H1 (cell line): Measurements from ENCODE around the gene AKR1C8. TPM values are rescaled to one million over a fixed set of nuclear protein-coding genes. Genes with fewer than 3 reads are reported as not detected.
"Not testable (repeated sequence)": the region's sequence is repeated elsewhere in the genome, so short reads cannot be mapped to it uniquely, and the experiment has no call there.

Experiments
- CTCF ChIA-PET: fragments of 300-600 bp; sonication (Branson Sonifier 250); formaldehyde crosslinking; loops from one replicate; lab custom pipeline; 2021; ENCODE audit not compliant: partially characterized antibody; lab: Charles Lee
- POLR2A ChIA-PET: fragments of 300-600 bp; sonication (Branson Sonifier 250); formaldehyde crosslinking; loops from one replicate; lab custom pipeline; 2021; ENCODE audit warnings: inconsistent platforms; ENCODE audit not compliant: partially characterized antibody; lab: Charles Lee
- DNase-seq, 2 experiments: peaks; one replicate each; pipeline versions ENCODE4 v3.0.0 to v3.0.0-alpha.2; 2010 to 2022; ENCODE audit warnings: low spot score in 2 of 2, low read depth in 1 of 2, mixed read lengths in 1 of 2
- FAIRE-seq: peaks from 2 replicates; lab custom pipeline; 2011; peaks lifted over from hg19 to GRCh38; lab: Jason Lieb, UNC
- H2AFZ ChIP-seq: 2 replicates; pipeline ENCODE4 v1.8.1; 2012; ENCODE audit warnings: low read length, inconsistent platforms
- H2AK5ac ChIP-seq: 2 replicates; pipeline ENCODE4 v1.6.1; 2013; ENCODE audit warnings: low read depth, low read length
- H2BK120ac ChIP-seq: replicated peaks from 2 replicates; pipeline ENCODE3; 2013; ENCODE audit warnings: low read depth, low read length, inconsistent platforms
- H2BK12ac ChIP-seq: 2 replicates; pipeline ENCODE4 v1.6.1; 2013; ENCODE audit warnings: low read depth, low read length
- H2BK15ac ChIP-seq: 2 replicates; pipeline ENCODE4 v1.6.1; 2013; ENCODE audit warnings: low read length
- H2BK20ac ChIP-seq: 2 replicates; pipeline ENCODE4 v1.6.1; 2013; ENCODE audit warnings: low read length
- H2BK5ac ChIP-seq: 2 replicates; pipeline ENCODE4 v1.6.1; 2013; ENCODE audit warnings: low read depth, low read length
- H3K14ac ChIP-seq: 2 replicates; pipeline ENCODE4 v1.6.1; 2013; ENCODE audit warnings: inconsistent platforms; ENCODE audit not compliant: insufficient read length
- H3K18ac ChIP-seq: 2 replicates; pipeline ENCODE4 v1.6.1; 2013; ENCODE audit warnings: low read length; ENCODE audit errors: extremely low read depth
- H3K23ac ChIP-seq: 2 replicates; pipeline ENCODE4 v1.6.1; 2013; ENCODE audit warnings: inconsistent platforms; ENCODE audit not compliant: insufficient read length
- H3K23me2 ChIP-seq: 2 replicates; pipeline ENCODE4 v1.6.1; 2013; ENCODE audit warnings: low read depth, low read length
- H3K27ac ChIP-seq: 2 replicates; pipeline ENCODE4 v1.6.1; 2011; ENCODE audit warnings: low read depth, low read length, inconsistent platforms
- H3K27me3 ChIP-seq, 4 experiments: replicated peaks in 1 of 4; 1 replicate in 1 of 4; 2 replicates in 3 of 4; pipeline versions ENCODE4 v1.6.1 to v1.8.1; 2011 to 2013; ENCODE audit warnings: low read length in 3 of 4, mild to moderate bottlenecking in 3 of 4, inconsistent platforms in 2 of 4, mixed read lengths in 2 of 4, moderate library complexity in 1 of 4; ENCODE audit not compliant: control insufficient read depth in 3 of 4, insufficient read depth in 3 of 4; ENCODE audit errors: extremely low read depth in 1 of 4
- H3K36me3 ChIP-seq, 4 experiments: 2 replicates each; pipeline versions ENCODE4 v1.6.1 to v1.8.1; 2011 to 2013; ENCODE audit warnings: mild to moderate bottlenecking in 4 of 4, low read length in 3 of 4, moderate library complexity in 2 of 4, control low read depth in 1 of 4, inconsistent platforms in 1 of 4; ENCODE audit not compliant: insufficient read depth in 4 of 4, control insufficient read depth in 2 of 4
- H3K4ac ChIP-seq: replicated peaks from 2 replicates; pipeline ENCODE3; 2013; ENCODE audit warnings: low read length, low read depth, mixed read lengths, inconsistent platforms; ENCODE audit not compliant: insufficient read length
- H3K4me1 ChIP-seq, 4 experiments: replicated peaks in 1 of 4; 1 replicate in 1 of 4; 2 replicates in 3 of 4; pipeline versions ENCODE4 v1.6.1 to v1.8.1; 2011 to 2013; ENCODE audit warnings: low read length in 3 of 4, inconsistent platforms in 2 of 4, mixed read lengths in 1 of 4; ENCODE audit not compliant: insufficient read depth in 4 of 4, control insufficient read depth in 3 of 4
- H3K4me2 ChIP-seq, 2 experiments: 2 replicates each; pipeline versions ENCODE4 v1.6.1 to v1.8.1; 2011 to 2013; ENCODE audit warnings: low read depth in 2 of 2, low read length in 2 of 2, control low read depth in 1 of 2, inconsistent platforms in 1 of 2, mild to moderate bottlenecking in 1 of 2; ENCODE audit not compliant: insufficient read depth in 1 of 2
- H3K4me3 ChIP-seq, 4 experiments: fragments of 200-600, 300-600 bp in 1 of 4; sonication (generic), shearing (Covaris generic), sonication (Bioruptor Twin) in 1 of 4; 2 replicates each; pipeline versions ENCODE4 v1.5.1 to v1.8.1; 2011 to 2016; ENCODE audit warnings: low read length in 4 of 4, low read depth in 3 of 4, control low read depth in 2 of 4, inconsistent platforms in 2 of 4, mild to moderate bottlenecking in 2 of 4, mixed read lengths in 1 of 4, moderate library complexity in 1 of 4; ENCODE audit not compliant: insufficient read depth in 2 of 4; ENCODE audit errors: extremely low read depth in 1 of 4
- H3K56ac ChIP-seq: replicated peaks from 2 replicates; pipeline ENCODE3; 2013; ENCODE audit warnings: low read depth, mild to moderate bottlenecking, mixed read lengths, low read length, inconsistent platforms; ENCODE audit not compliant: insufficient read length
- H3K79me1 ChIP-seq: 2 replicates; pipeline ENCODE4 v1.6.1; 2013; ENCODE audit warnings: low read depth, low read length, control low read depth
- H3K79me2 ChIP-seq, 2 experiments: 2 replicates each; pipeline versions ENCODE4 v1.6.1 to v1.8.1; 2012 to 2013; ENCODE audit warnings: low read length in 2 of 2, mild to moderate bottlenecking in 2 of 2, inconsistent platforms in 1 of 2; ENCODE audit not compliant: insufficient read depth in 2 of 2, control insufficient read depth in 1 of 2
- H3K9ac ChIP-seq, 4 experiments: replicated peaks in 1 of 4; 1 replicate in 1 of 4; 2 replicates in 3 of 4; pipeline versions ENCODE4 v1.6.1 to v1.8.1; 2011 to 2013; ENCODE audit warnings: low read depth in 3 of 4, low read length in 3 of 4, control low read depth in 2 of 4, mild to moderate bottlenecking in 2 of 4, moderate library complexity in 2 of 4, inconsistent platforms in 1 of 4; ENCODE audit errors: extremely low read depth in 1 of 4
- H3K9me3 ChIP-seq, 2 experiments: 2 replicates each; pipeline versions ENCODE4 v1.6.1 to v1.8.1; 2012 to 2013; ENCODE audit warnings: mild to moderate bottlenecking in 2 of 2, moderate library complexity in 2 of 2, control low read depth in 1 of 2, inconsistent platforms in 1 of 2, low read depth in 1 of 2, low read length in 1 of 2, mixed read lengths in 1 of 2; ENCODE audit not compliant: insufficient read depth in 2 of 2
- H4K20me1 ChIP-seq, 2 experiments: replicated peaks in 1 of 2; 2 replicates each; pipeline versions ENCODE3 to v1.8.1; 2011 to 2013; ENCODE audit warnings: inconsistent platforms in 2 of 2, low read length in 2 of 2, mild to moderate bottlenecking in 1 of 2; ENCODE audit not compliant: insufficient read depth in 2 of 2, control insufficient read depth in 1 of 2
- H4K5ac ChIP-seq: 2 replicates; pipeline ENCODE4 v1.6.1; 2013; ENCODE audit warnings: low read length, low read depth, mixed read lengths, inconsistent platforms; ENCODE audit not compliant: insufficient read length
- H4K8ac ChIP-seq: 2 replicates; pipeline ENCODE4 v1.8.0; 2013; ENCODE audit warnings: mild to moderate bottlenecking, moderate library complexity, low read length, inconsistent platforms; ENCODE audit not compliant: insufficient read depth; ENCODE audit errors: extremely low read depth
- H4K91ac ChIP-seq: replicated peaks from 2 replicates; pipeline ENCODE3; 2013; ENCODE audit warnings: low read length, mixed read lengths, inconsistent platforms; ENCODE audit not compliant: insufficient read length
- WGBS, 2 experiments: shearing (Covaris generic) in 1 of 2; methylation state at CpG; one replicate each; pipeline versions ENCODE4 v1.1.6 to v1.1.7; 2013 to 2015; ENCODE audit warnings: low lambda C conversion rate in 2 of 2, mixed read lengths in 2 of 2, inconsistent platforms in 1 of 2, low coverage in 1 of 2, missing lambda C conversion rate in 1 of 2; ENCODE audit not compliant: insufficient replicate concordance in 2 of 2, insufficient coverage in 1 of 2, insufficient read length in 1 of 2; ENCODE audit errors: extremely low coverage in 1 of 2, missing lambda C conversion rate in 1 of 2; 5-methylcytosine and 5-hydroxymethylcytosine counted together
- polyA plus RNA-seq, 7 experiments: library from polyadenylated mRNA; depleted of rRNA in 3 of 7; stranded (reverse) in 5 of 7; unstranded in 2 of 7; fragments of >200 nt in 5 of 7; fragments of 200-250 nt in 2 of 7; gene quantifications; 1 replicate in 5 of 7; 2 replicates in 1 of 7; 4 replicates in 1 of 7; pipeline versions ENCODE4 v1.2.1 to v1.2.3, GENCODE V29; 2011 to 2013; ENCODE audit warnings: missing spikeins in 2 of 7, mixed read lengths in 2 of 7
- total RNA-seq: library from RNA; stranded (reverse); fragmentation: NEBNext Ultra II Directional; extraction: Animal tissue kit (Norgen Biotek cat#: 25700); gene quantifications from 2 replicates; pipeline ENCODE4 v1.2.1, GENCODE V29; 2021

Gene AKR1C8
- total and polyA plus RNA-seq, 2 of the 8 experiments (the other 6 are each of a cell fraction or from before 2014, with no cell fraction given): not detected

DNA sequence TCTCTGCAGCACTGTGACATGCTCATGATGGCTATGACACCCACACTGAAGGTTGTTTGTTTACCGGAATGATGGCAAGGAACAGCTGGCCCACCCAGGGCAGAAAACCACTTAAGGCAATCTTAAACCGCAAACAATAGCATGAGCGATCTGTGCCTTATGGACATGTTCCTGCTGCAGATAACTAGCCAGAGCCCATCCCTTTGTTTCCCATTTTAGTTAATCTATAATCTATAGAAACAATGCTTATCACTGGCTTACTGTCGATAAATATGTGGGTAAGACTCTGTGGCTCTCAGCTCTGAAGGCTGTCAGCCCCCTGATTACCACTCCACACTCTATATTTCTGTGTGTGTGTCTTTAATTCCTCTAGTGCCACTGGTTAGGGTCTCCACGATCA, 65.0 kb downstream of the AKR1C8 start:
- H3K4me1 ChIP-seq, H4K91ac ChIP-seq, H3K4me2 ChIP-seq, H2BK5ac ChIP-seq, H2BK15ac ChIP-seq, H3K27ac ChIP-seq, H2AFZ ChIP-seq, POLR2A ChIA-PET, H2BK20ac ChIP-seq, H3K23ac ChIP-seq, CTCF ChIA-PET, H3K18ac ChIP-seq, H4K20me1 ChIP-seq, H3K36me3 ChIP-seq, H4K8ac ChIP-seq, H4K5ac ChIP-seq, DNase-seq, H3K4ac ChIP-seq, FAIRE-seq, H3K4me3 ChIP-seq, H3K79me2 ChIP-seq, H2BK12ac ChIP-seq, H3K79me1 ChIP-seq, H3K27me3 ChIP-seq, H2BK120ac ChIP-seq, H3K23me2 ChIP-seq, H2AK5ac ChIP-seq, H3K14ac ChIP-seq, H3K9ac ChIP-seq, H3K56ac ChIP-seq: not testable (repeated sequence)
- peaks cover 22 to 33% of the 10 kb centered on the region in 2 experiments; a peak in 3 of 4 replicates for H3K9me3 ChIP-seq
- 89% methylated on average over 5 of the region's 5 CpGs; no CpG with 5 or more reads in 1 of the 2 experiments for WGBS, 2 experiments
